ENCODE data around the gene SH3D19.

DNA sequence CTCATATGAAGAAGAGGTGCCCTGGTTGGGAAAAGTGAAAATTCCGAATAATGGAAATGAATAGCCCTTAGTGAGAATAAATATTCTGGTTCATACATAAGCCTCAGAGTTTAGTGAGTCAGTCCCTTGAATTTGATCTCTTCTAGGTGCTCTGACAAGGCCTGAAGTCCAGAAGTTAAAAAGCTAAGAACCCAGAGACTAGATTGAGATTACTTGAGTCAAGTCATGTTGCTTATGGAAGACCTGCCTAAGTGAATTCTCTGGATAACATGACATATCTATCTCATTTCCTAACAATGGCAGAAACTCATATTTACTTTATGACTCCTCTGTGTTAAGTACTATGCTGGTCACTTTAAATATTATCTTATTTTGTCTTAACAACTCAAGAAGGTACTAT lies 58.9 kb downstream of the SH3D19 start:
- TF ChIP-seq, protein P1, sequence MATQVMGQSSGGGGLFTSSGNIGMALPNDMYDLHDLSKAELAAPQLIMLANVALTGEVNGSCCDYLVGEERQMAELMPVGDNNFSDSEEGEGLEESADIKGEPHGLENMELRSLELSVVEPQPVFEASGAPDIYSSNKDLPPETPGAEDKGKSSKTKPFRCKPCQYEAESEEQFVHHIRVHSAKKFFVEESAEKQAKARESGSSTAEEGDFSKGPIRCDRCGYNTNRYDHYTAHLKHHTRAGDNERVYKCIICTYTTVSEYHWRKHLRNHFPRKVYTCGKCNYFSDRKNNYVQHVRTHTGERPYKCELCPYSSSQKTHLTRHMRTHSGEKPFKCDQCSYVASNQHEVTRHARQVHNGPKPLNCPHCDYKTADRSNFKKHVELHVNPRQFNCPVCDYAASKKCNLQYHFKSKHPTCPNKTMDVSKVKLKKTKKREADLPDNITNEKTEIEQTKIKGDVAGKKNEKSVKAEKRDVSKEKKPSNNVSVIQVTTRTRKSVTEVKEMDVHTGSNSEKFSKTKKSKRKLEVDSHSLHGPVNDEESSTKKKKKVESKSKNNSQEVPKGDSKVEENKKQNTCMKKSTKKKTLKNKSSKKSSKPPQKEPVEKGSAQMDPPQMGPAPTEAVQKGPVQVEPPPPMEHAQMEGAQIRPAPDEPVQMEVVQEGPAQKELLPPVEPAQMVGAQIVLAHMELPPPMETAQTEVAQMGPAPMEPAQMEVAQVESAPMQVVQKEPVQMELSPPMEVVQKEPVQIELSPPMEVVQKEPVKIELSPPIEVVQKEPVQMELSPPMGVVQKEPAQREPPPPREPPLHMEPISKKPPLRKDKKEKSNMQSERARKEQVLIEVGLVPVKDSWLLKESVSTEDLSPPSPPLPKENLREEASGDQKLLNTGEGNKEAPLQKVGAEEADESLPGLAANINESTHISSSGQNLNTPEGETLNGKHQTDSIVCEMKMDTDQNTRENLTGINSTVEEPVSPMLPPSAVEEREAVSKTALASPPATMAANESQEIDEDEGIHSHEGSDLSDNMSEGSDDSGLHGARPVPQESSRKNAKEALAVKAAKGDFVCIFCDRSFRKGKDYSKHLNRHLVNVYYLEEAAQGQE (IDR thresholded peaks at IDR 0.05): no peak
- TF ChIP-seq CEBPB (IDR thresholded peaks at IDR 0.05): no peak
- TF ChIP-seq, protein P2, sequence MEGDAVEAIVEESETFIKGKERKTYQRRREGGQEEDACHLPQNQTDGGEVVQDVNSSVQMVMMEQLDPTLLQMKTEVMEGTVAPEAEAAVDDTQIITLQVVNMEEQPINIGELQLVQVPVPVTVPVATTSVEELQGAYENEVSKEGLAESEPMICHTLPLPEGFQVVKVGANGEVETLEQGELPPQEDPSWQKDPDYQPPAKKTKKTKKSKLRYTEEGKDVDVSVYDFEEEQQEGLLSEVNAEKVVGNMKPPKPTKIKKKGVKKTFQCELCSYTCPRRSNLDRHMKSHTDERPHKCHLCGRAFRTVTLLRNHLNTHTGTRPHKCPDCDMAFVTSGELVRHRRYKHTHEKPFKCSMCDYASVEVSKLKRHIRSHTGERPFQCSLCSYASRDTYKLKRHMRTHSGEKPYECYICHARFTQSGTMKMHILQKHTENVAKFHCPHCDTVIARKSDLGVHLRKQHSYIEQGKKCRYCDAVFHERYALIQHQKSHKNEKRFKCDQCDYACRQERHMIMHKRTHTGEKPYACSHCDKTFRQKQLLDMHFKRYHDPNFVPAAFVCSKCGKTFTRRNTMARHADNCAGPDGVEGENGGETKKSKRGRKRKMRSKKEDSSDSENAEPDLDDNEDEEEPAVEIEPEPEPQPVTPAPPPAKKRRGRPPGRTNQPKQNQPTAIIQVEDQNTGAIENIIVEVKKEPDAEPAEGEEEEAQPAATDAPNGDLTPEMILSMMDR (IDR thresholded peaks at IDR 0.05): no peak

All from A549 (cell line).